DMS153 (cell line): Measurements from ENCODE around the gene TBC1D22A.
A peak's percentile ranks its signal among the peaks of the same experiment; 100 is the strongest.

Source experiments
- DNase-seq: peaks from one replicate; lab custom pipeline; 2025; lab: John Stamatoyannopoulos, UW

The TBC1D22A gene

DNA sequence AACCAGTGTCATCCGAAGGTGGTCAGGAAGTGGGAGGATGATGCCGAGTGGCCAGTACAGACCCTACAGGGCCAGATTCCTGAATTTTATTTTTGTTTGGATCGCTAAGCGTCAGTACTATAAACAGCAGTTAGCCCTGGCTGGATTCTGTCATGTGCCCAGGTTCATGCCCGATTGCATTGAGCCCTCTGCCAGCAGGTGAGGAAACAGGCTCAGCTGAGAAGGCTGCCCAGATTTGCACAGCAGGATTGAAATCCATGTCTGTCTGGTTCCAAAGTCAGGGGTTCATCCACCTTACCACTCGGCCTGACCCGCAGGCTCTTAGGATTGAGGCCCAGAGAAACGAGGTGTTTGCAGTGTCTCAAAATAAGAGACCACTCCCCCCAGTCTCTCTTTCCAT is 9.1 kb upstream of the TBC1D22A start:
- no peak for DNase-seq

GRCh38 chr22:46753761-46754109 is 8.7 kb upstream of the TBC1D22A start:
- no peak for DNase-seq

DNA sequence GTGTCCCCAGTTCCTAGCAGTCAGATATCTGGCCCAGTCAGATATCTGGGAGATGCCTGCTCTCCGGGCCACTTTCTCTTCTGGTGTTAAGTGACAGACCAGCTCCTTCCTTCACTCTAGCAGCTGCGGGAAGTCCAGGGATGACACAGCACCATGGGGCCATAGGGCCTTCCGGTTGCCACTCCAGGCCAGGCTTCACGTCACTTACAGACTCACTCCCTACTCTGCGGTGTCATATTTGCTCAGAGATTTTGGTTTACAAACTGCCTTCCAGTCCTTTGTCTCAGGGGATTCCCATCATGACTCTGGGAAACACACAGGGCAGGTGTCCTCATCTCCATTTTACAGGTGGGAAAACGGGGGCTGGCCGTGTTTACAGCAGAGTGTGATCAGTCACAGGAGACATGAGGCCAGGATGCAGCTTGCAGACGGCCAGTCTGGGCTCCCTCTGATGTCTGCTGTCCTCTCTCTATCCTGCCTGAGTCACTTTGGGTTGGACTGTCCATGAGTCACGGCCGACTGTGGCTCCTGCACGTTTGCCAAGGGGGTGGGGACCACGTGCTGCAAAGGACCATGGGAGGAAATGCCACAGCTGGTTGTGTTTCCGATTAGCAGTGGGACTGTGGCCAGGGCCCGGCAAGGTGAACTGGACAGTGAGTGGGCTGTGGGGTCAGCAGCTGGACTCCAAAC is 8.2 kb upstream of the TBC1D22A start:
- DNase-seq, result no peak

GRCh38 chr22:46754826-46755225 is 7.6 kb upstream of the TBC1D22A start:
- no peak for DNase-seq

DNA sequence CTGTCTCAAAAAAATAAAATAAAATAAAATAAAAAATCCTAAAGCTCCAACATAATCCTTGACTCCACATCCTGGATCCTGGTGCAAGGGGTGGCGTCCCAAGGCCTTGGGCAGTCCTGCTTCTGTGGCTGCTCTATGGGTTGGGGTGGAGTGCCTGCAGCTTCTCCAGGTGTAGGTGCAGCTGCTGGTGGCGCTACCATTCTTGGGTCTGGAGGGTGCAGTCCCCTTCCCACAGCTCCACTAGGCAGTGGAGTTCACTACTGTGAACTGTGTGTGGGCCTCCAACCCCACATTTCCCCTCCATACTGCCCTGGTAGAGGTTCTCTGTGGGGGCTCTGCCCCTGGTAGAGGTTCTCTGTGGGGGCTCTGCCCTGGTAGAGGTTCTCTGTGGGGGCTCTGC is 6.9 kb upstream of the TBC1D22A start:
- DNase-seq, result no peak

GRCh38 chr22:46756097-46756496 is 6.4 kb upstream of the TBC1D22A start:
- DNase-seq, result no peak

- DNase-seq, result no peak
Measured at GRCh38 chr22:46757104-46757503, 5.3 kb upstream of the TBC1D22A start.

DNA sequence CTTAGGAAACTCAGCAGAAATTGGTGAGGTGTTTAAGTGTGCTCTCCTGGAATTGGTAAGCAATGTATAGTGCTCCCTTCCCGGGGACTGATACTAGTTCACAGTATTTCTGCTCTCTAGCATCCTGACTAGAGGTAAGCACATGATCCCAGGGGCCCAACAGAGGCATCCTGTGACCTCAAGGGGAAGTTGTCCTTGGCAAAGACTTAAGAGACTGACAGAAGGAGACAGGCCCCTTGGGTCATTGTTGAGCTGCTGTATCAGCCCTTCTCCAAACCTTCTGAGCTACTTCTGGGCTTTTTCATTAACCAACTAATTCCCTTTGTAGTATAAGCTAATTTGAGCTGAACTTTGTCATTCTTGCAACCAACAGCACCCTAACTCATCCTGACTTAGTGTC is 4.3 kb upstream of the TBC1D22A start:
- DNase-seq, result no peak

- DNase-seq, result no peak
Measured at GRCh38 chr22:46758867-46759290, 3.6 kb upstream of the TBC1D22A start.

DNA sequence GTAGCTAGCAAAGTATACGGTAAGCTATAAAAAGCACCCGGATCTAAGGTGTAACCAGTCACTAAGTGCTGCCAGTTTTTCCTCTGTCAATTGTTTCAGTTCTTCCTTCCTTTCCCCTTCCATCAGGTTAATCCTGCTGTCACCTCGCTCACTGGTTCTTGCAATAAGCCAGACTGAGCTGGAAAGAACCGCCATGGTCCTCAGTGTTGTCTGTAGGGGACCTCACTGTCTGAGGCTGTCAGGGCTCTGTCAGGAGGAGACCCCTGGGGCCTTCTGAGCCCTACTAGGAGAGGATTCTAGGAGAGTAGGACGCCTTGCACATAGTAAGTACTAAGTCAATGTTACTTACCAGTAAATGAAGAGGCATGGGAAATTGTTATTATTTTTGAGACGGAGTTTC is 1.4 kb upstream of the TBC1D22A start:
- DNase-seq, result no peak

GRCh38 chr22:46761539-46762237 is 762 bp upstream of the TBC1D22A start:
- no peak for DNase-seq

GRCh38 chr22:46763051-46763705 is 728 bp downstream of the TBC1D22A start:
- no peak for DNase-seq

DNA sequence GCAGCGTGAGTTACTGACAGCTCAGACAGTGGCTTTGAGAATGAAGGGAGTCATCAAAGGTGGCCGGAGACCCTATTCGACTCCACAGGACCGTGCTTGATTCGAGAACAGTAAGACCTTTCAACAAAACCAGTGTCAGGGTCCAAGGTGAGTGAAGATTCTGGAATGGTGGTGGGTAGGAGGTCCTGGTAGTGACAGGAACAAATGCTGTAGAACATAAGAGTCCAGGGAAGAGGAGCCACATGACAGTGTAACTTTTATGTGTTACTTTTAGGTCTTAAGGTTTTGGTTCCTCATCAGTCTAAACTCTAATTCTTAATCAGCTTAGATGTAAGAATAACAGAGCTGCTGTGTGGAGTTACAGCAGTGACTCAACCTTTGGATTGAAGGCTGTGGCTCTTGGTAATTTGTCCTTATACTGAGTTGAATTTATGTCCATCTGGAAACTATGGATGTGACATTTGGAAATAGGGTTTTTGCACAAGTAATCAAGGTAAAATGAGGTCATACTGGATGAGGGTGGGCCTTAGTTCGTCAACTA is 1.8 kb downstream of the TBC1D22A start:
- no peak for DNase-seq

DNA sequence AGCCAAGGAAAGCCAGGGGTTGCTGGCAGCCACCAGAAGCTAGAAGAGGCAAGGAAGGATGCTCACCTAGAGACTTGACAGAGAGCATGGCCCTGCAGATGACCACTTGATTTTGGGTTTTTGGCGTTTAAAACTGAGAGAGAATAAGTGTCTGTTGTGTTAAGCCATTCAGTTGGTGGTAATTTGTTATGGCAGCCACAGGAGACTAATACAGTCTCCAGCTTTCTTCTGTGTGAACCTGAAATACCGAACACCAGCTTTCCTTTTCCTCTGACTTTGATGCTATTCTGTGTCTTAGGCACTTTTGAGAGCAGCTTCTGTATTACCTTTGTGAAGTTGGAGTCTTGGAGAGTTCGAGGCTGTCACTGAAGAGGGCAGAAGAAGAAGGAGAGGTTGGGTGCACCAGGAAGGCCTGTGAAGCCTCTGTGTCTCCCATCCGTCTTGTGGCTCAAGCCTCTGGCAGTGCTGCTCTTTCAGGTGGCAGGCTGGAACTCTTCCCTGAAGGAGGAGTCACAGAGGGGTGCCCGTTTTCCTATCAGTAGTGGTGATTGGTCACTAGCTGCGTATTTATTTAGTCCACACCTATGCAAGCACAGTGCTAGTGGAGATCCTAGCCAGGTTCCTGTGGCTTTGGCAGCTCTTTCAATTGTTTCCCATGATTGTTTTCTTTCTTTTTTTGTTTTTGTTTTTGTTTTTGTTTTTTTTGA is 2.5 kb downstream of the TBC1D22A start:
- DNase-seq, result no peak

GRCh38 chr22:46766611-46767010 is 4.2 kb downstream of the TBC1D22A start:
- DNase-seq, result no peak

DNA sequence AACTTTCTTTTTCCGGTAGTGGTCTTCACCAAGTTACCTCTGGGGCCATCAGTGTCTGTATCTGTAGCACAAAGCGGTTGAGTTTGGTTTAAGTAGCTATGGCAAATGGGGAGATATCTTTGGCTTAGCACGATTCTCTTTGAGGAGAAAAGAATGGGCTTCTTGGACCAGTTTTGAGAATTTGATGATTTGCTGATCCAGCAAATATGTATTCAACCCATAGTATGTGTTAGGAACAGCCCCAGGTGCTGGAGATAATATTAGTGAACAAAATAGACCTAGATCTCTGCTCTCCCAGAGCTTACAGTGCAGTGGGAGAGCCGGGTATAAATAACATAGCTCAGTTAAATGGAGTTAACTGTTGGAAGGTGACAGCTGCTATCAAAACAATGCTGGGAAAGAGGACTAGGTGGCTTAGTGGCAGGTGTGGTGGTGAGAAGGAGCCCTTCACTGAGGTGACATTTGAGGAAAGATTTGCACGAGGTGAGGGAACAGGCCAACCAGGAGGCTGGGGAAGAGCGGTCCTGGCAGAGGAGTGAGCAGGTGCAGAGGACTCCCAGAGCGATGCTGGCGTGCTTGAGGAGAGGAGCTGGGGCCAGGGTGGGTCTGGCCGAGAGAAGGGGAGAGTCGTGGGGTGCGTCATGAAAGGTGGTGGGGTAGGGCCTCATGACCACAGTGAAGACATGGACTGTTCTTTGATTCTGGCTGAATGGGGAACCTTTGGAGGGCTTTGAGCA is 5.0 kb downstream of the TBC1D22A start:
- no peak for DNase-seq

DNA sequence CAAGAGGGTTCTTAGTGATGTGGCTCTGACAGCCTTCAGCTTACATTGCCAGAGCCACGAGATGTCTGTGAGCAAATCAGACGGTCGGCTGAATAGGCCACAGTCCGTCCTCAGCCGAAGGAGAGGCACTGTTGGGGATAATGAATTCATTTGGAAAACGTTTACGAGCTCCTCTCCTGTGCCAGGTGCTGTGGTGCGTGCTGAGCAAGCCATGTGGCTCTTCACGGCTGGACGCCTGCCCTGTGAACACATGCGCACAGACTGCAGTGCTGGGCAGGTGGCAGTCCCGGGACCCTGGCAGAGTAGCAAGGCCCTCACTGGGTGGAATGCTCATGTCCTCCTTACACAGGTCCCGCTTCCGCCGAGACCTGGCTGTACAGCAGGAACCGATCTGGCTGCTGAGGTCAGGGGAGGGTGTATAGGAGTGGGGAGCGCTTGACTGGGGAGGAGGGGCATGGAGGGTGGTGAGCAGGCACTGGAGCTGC is 6.8 kb downstream of the TBC1D22A start:
- DNase-seq, result peak; percentile 55

DNA sequence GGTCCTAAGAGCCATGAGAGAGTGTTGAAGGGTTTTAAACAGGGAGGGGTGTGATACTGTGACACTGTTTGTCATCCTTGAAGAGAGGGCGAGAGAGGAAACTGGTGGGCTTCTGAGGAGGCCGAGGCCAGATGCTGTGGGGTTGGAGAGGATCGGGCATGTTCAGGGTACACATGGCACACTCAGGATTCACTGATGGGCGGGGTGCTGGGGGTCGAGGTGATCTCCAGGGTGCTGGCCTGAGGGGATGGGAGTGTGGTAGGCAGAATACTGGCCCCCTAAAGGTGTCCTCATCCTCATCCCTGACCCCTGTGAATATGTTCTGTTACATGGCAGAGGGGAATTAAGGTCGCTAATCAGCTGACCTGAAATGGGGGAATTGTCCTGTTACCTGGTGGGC is 7.3 kb downstream of the TBC1D22A start:
- no peak for DNase-seq

DNA sequence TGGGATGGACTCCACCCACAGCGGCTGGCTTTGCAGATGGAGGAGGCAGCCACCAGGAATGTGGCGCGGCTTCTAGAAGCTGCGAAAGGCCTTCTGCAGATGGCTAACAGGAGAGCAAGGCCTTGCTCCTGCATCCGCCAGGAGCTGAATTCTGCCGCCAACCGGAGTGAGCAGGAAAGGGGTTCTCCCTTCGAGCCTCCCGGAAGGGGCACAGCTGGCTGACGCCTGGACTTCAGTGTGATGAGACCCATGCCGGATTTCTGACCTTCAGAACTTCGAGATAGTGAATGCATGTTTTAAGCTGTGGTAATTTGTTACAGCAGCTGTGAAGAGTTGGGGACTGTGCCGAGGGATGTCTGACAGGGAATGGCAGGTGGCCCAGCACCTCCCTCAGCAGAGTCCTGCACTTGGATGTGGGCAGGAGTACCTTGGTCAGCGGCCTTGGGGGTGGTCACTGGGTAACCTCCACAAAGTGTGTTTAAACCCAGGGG is 7.7 kb downstream of the TBC1D22A start:
- no peak for DNase-seq

GRCh38 chr22:46770726-46771125 is 8.3 kb downstream of the TBC1D22A start:
- DNase-seq, result no peak

DNA sequence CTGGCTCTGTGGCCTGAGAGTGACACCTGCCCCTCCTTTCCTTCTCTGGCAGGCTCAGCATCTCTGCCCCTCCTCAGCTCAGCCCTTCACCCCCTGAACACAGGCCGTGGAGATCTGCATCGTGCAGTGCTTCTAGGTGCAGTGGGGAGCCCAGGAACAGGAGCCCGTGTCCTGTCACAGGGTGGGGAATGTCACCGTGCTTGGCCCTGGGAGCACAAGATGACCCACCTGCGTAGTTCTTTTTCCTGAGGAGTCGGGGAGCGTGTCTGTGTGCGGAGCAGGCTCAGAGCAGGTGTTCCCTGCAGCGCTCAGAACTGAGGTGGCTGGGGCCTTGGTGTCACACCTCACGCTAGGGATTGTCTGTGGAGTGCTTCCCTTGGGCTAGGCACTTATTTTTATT is 10.6 kb downstream of the TBC1D22A start:
- no peak for DNase-seq
